ENCODE data around the gene UBE2D1.

Gene UBE2D1

DNA sequence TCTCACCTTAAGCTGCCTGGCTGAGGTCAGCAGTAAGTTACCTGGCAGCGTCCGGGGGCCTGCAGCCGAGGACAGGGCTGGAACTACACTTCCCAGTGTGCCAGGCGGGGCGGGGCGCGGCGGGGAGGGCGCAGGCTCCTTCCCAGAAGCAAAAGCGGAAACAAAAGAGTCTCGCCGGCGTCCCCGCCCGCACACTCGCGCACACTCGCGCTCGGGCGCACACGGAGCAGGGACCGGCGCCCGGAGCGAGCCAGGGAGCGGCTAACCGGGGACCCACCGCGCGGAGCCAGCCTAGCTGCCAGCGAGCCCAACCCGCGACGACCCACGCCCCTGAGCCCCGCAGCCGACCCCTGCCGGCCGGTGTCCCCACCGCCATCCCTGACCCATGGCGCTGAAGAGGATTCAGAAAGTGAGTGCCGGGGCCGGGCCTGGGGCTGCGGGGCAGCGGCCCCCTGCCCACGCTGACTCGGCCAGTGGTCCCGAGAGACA lies at the start of gene UBE2D1:
UBE2D1 (plus strand) TSS at position 190 of the 489 bp plus-strand sequence; CDS start at position 386, 196 bp downstream.
- TF ChIP-seq EP300 (IDR thresholded peaks at IDR 0.05; ENCODE audit: borderline replicate concordance) (no peak), EGR1 (IDR thresholded peaks at IDR 0.05) (no peak), RAD21 (IDR thresholded peaks at IDR 0.05; ENCODE audit: low read depth) (no peak), FOXM1 (IDR thresholded peaks at IDR 0.05; ENCODE audit: borderline replicate concordance, low read depth) (no peak), NFIC (IDR thresholded peaks at IDR 0.05) (no peak), ZBTB7A (IDR thresholded peaks at IDR 0.05; ENCODE audit: low read depth) (peak; percentile 67), CREB1 (IDR thresholded peaks at IDR 0.05; ENCODE audit: low read depth) (no peak), TCF12 (IDR thresholded peaks at IDR 0.05; ENCODE audit: low read depth) (no peak; the same call in 1 of the 2 replicates), TAF1 (IDR thresholded peaks at IDR 0.05; ENCODE audit: low read depth) (peak; percentile 71; the same call in 1 of the 2 replicates), YY1 (IDR thresholded peaks at IDR 0.05; ENCODE audit: low read depth) (0 out of 2 replicates have a peak, but pooled peaks have one; percentile 14)
- TF ChIP-seq, protein P1, sequence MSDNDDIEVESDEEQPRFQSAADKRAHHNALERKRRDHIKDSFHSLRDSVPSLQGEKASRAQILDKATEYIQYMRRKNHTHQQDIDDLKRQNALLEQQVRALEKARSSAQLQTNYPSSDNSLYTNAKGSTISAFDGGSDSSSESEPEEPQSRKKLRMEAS (IDR thresholded peaks at IDR 0.05), result peak; percentile 68; the same call in 1 of the 2 replicates
- TF ChIP-seq, protein P2, sequence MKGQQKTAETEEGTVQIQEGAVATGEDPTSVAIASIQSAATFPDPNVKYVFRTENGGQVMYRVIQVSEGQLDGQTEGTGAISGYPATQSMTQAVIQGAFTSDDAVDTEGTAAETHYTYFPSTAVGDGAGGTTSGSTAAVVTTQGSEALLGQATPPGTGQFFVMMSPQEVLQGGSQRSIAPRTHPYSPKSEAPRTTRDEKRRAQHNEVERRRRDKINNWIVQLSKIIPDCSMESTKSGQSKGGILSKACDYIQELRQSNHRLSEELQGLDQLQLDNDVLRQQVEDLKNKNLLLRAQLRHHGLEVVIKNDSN (IDR thresholded peaks at IDR 0.05), result peak; percentile 5; the same call in 1 of the 2 replicates
- TF ChIP-seq, protein P3, sequence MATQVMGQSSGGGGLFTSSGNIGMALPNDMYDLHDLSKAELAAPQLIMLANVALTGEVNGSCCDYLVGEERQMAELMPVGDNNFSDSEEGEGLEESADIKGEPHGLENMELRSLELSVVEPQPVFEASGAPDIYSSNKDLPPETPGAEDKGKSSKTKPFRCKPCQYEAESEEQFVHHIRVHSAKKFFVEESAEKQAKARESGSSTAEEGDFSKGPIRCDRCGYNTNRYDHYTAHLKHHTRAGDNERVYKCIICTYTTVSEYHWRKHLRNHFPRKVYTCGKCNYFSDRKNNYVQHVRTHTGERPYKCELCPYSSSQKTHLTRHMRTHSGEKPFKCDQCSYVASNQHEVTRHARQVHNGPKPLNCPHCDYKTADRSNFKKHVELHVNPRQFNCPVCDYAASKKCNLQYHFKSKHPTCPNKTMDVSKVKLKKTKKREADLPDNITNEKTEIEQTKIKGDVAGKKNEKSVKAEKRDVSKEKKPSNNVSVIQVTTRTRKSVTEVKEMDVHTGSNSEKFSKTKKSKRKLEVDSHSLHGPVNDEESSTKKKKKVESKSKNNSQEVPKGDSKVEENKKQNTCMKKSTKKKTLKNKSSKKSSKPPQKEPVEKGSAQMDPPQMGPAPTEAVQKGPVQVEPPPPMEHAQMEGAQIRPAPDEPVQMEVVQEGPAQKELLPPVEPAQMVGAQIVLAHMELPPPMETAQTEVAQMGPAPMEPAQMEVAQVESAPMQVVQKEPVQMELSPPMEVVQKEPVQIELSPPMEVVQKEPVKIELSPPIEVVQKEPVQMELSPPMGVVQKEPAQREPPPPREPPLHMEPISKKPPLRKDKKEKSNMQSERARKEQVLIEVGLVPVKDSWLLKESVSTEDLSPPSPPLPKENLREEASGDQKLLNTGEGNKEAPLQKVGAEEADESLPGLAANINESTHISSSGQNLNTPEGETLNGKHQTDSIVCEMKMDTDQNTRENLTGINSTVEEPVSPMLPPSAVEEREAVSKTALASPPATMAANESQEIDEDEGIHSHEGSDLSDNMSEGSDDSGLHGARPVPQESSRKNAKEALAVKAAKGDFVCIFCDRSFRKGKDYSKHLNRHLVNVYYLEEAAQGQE (IDR thresholded peaks at IDR 0.05; ENCODE audit: low read depth), result no peak

DNA sequence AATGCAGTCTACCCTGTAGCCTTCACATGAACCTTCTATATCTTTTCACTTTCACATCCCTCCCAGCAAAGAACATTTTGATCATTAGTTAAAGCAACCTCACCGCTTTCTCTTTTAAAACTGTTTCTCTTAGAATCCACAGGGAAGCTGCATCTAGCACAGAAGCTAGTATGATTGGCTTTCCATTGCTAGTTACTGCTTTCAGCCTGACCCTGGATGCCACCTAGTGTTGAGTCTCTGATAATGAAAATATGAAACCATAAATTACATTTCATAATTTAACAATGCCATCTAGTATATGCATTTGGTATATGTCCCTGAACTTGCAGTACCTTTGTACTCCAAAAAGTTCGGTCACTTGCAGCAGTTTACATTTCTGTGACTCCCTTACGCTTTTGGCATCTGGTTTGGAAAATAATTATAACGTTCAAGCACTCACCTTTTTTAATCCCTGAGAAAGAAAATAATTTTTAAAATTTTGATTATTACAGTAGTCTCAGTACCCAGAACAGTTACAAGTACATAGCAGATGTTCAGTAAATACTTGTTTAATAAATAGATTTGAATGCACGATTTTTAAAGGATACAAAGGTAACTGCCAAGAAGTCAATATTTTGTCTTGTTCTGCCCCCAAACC lies 43.1 kb upstream of the UBE2D1 start:
- TF ChIP-seq TEAD4 (IDR thresholded peaks at IDR 0.05), result no peak
- no peak for TF ChIP-seq CEBPB (IDR thresholded peaks at IDR 0.05)
- TF ChIP-seq, protein P2 (IDR thresholded peaks at IDR 0.05), result no peak
- TF ChIP-seq TCF12 (IDR thresholded peaks at IDR 0.05; ENCODE audit: low read depth), result no peak
- no peak for TF ChIP-seq EP300 (IDR thresholded peaks at IDR 0.05; ENCODE audit: borderline replicate concordance)
- TF ChIP-seq RAD21 (IDR thresholded peaks at IDR 0.05; ENCODE audit: low read depth), result peak; percentile 84
- TF ChIP-seq, protein P1 (IDR thresholded peaks at IDR 0.05), result no peak
- no peak for TF ChIP-seq YY1 (IDR thresholded peaks at IDR 0.05; ENCODE audit: low read depth)

DNA sequence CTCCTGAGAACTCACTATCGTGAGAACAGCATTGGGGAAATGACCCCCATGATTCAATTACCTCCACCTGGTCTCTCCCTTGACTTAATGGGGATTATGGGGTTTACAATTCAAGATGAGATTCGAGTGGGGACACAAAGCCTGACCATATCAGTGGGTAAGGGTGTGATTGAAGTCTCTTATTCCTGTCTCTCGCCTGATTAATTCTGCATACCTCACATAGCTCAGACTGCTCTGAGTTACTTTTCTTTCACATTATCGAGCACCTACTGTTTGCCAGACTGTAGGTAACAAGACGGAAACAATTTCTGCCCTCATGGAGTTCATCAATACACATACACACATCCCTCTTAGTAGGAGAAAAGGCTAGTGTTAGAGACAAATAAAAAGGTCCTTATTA lies 40.8 kb upstream of the UBE2D1 start:
- no peak for TF ChIP-seq CEBPB (IDR thresholded peaks at IDR 0.05)
- TF ChIP-seq TAF1 (IDR thresholded peaks at IDR 0.05; ENCODE audit: low read depth), result no peak
- TF ChIP-seq TCF12 (IDR thresholded peaks at IDR 0.05; ENCODE audit: low read depth), result no peak
- TF ChIP-seq, protein P1 (IDR thresholded peaks at IDR 0.05), result no peak
- no peak for TF ChIP-seq NFIC (IDR thresholded peaks at IDR 0.05)
- TF ChIP-seq EGR1 (IDR thresholded peaks at IDR 0.05), result no peak
- TF ChIP-seq TEAD4 (IDR thresholded peaks at IDR 0.05), result no peak
- no peak for TF ChIP-seq EP300 (IDR thresholded peaks at IDR 0.05; ENCODE audit: borderline replicate concordance)
- no peak for TF ChIP-seq ZBTB7A (IDR thresholded peaks at IDR 0.05; ENCODE audit: low read depth)

DNA sequence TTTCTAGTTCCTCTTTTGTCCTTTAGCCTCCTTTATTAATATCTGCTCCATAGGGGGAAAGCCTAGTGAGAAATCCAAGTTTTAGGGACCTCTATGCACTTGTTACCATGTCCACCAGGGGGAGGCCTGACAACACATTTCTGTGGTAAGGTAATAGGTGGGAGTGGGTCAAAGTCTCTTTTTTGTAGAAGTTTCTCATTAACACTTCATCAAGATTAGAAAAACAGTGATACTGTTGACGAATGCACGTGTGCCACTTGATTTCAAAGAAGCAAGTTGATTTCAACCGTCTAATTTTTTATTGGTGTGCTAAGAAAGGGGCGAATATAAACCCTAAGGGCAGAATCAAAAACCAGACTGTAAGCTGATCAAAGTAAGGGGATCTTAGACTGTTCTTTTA lies 35.2 kb upstream of the UBE2D1 start:
- no peak for TF ChIP-seq TCF12 (IDR thresholded peaks at IDR 0.05; ENCODE audit: low read depth)
- TF ChIP-seq, protein P2 (IDR thresholded peaks at IDR 0.05), result no peak
- no peak for TF ChIP-seq TAF1 (IDR thresholded peaks at IDR 0.05; ENCODE audit: low read depth)
- TF ChIP-seq YY1 (IDR thresholded peaks at IDR 0.05; ENCODE audit: low read depth), result no peak
- no peak for TF ChIP-seq NFIC (IDR thresholded peaks at IDR 0.05)
- peak; percentile 76 for TF ChIP-seq RAD21 (IDR thresholded peaks at IDR 0.05; ENCODE audit: low read depth)

DNA sequence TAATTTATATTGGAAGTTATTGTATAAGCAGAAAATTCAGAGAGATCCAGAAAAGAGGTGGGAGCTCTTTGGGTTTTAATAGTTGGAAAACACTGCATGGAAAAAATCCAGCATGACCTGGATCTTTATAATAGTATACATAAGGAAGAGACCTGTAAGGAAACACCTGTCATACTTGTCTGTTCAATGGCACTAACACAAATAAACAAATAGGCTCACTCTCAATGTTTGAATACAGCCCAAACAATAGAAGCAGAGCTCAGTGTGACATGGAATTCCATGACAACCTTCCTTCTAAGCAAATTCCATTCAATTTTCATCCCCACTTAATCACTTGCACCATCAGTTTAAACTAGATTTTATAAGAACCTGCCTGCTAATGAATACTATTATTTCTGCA lies 34.1 kb upstream of the UBE2D1 start:
- no peak for TF ChIP-seq TEAD4 (IDR thresholded peaks at IDR 0.05)
- TF ChIP-seq TAF1 (IDR thresholded peaks at IDR 0.05; ENCODE audit: low read depth), result no peak
- TF ChIP-seq NFIC (IDR thresholded peaks at IDR 0.05), result no peak
- TF ChIP-seq TCF12 (IDR thresholded peaks at IDR 0.05; ENCODE audit: low read depth), result no peak
- TF ChIP-seq, protein P3 (IDR thresholded peaks at IDR 0.05; ENCODE audit: low read depth), result no peak
- TF ChIP-seq EP300 (IDR thresholded peaks at IDR 0.05; ENCODE audit: borderline replicate concordance), result no peak
- no peak for TF ChIP-seq FOXM1 (IDR thresholded peaks at IDR 0.05; ENCODE audit: borderline replicate concordance, low read depth)
